Thymus (tissue), 11 donors: ENCODE data around the gene HES4. TPM values are rescaled to one million over a fixed set of nuclear protein-coding genes. Genes with fewer than 3 reads are reported as not detected.

Experiments used
- DNase-seq, 9 donors: peaks; one replicate each; pipeline ENCODE4 v3.0.0-alpha.2; 2013; ENCODE audit warnings: low spot score in 9 of 9, low read depth in 6 of 9, missing footprints in 1 of 9
- H3K27ac ChIP-seq, 2 donors: one replicate each; pipeline ENCODE4 v1.5.1; 2013; ENCODE audit warnings: control low read depth in 1 of 2, low read depth in 1 of 2, low read length in 1 of 2, mild to moderate bottlenecking in 1 of 2, moderate library complexity in 1 of 2
- H3K27me3 ChIP-seq, 2 donors: one replicate each; pipeline ENCODE4 v1.5.1; 2013; ENCODE audit warnings: low read length in 1 of 2; ENCODE audit not compliant: control insufficient read depth in 2 of 2, insufficient read depth in 1 of 2
- H3K36me3 ChIP-seq, 2 donors: one replicate each; pipeline ENCODE4 v1.5.1; 2013; ENCODE audit warnings: low read length in 1 of 2, mild to moderate bottlenecking in 1 of 2, moderate library complexity in 1 of 2; ENCODE audit not compliant: control insufficient read depth in 2 of 2, insufficient read depth in 2 of 2
- H3K4me1 ChIP-seq, 2 donors: one replicate each; pipeline ENCODE4 v1.5.1; 2013; ENCODE audit warnings: low read length in 2 of 2; ENCODE audit not compliant: control insufficient read depth in 2 of 2, insufficient read depth in 2 of 2
- H3K4me3 ChIP-seq, 2 donors: one replicate each; pipeline ENCODE4 v1.5.1; 2013; ENCODE audit warnings: low read length in 2 of 2, control low read depth in 1 of 2, mild to moderate bottlenecking in 1 of 2
- H3K9me3 ChIP-seq, 2 donors: one replicate each; pipeline ENCODE4 v1.5.1; 2013; ENCODE audit warnings: low read length in 1 of 2, mild to moderate bottlenecking in 1 of 2; ENCODE audit not compliant: control insufficient read depth in 2 of 2, insufficient read depth in 1 of 2
- WGBS: extraction: QIAGEN DNeasy Blood & Tissue Kit; methylation state at CpG from one replicate; pipeline ENCODE4 v1.1.7; 2013; 5-methylcytosine and 5-hydroxymethylcytosine counted together
- polyA plus RNA-seq: library from polyadenylated mRNA; stranded (reverse); fragments of 200-250 nt; gene quantifications from one replicate; pipeline ENCODE4 v1.2.3, GENCODE V29; 2013
- total RNA-seq: library from RNA; stranded (reverse); fragments of 120-200 nt; gene quantifications from one replicate; pipeline ENCODE4 v1.2.4, GENCODE V29; 2013
- donor health status: healthy.

Gene HES4
- total and polyA plus RNA-seq, 2 donors = 15.5 to 61.3 TPM

- H3K27me3 ChIP-seq = peaks cover 22 to 47% of the 10 kb centered on the region in 2 donors
- H3K27ac ChIP-seq = no peak overlapping the region
- 95% methylated on average over 16 of the region's 16 CpGs for WGBS
- no peaks in the 10 kb centered on the region for H3K9me3 ChIP-seq
- DNase-seq = no peak
- peaks cover 15 to 23% of the 10 kb centered on the region in 2 donors for H3K4me1 ChIP-seq
- H3K4me3 ChIP-seq = no peak overlapping the region
- H3K36me3 ChIP-seq = peaks cover 0 to 22% of the 10 kb centered on the region in 2 donors
Measured at GRCh38 chr1:963301-963651, 36.6 kb downstream of the HES4 start.

- H3K9me3 ChIP-seq = no peaks in the 10 kb centered on the region
- H3K4me1 ChIP-seq = peaks cover 17 to 26% of the 10 kb centered on the region in 2 donors
- peaks cover 0 to 22% of the 10 kb centered on the region in 2 donors for H3K36me3 ChIP-seq
- no peak for DNase-seq
- no peak overlapping the region for H3K27ac ChIP-seq
- WGBS = 96% methylated on average over 57 of the region's 57 CpGs
- peaks cover 17 to 40% of the 10 kb centered on the region in 2 donors for H3K27me3 ChIP-seq
- no peak overlapping the region for H3K4me3 ChIP-seq
Measured at GRCh38 chr1:962381-963300, 37.3 kb downstream of the HES4 start.

DNA sequence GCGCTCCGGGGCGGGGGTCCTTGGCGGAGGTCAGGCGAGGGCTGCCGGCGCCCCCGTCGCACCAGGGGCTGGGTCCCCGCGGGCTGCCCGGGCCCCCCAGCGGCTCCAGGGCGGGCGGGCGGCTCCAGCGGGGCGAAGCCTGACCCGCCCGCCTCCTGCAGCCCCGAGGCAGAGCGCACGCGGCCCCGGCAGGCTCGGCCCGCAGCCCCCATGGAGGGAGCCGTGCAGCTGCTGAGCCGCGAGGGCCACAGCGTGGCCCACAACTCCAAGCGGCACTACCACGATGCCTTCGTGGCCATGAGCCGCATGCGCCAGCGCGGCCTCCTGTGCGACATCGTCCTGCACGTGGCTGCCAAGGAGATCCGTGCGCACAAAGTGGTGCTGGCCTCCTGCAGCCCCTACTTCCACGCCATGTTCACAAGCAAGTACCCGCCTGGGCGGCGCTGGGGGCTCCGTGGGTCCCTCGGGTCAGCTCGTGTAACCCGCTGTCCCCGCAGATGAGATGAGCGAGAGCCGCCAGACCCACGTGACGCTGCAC, 38.7 kb downstream of the HES4 start:
- Histone ChIP-seq H3K4me1 (peaks cover 16 to 17% of the 10 kb centered on the region in 2 donors), H3K27ac (no peak overlapping the region), H3K4me3 (peak overlapping the region in 1 of 2 donors; percentile 92), H3K9me3 (no peaks in the 10 kb centered on the region), H3K36me3 (peaks cover 8 to 22% of the 10 kb centered on the region in 2 donors), H3K27me3 (peaks cover 9 to 26% of the 10 kb centered on the region in 2 donors)
- DNase-seq = no peak
- 42% methylated on average over 56 of the region's 56 CpGs for WGBS

GRCh38 chr1:960363-961131, 39.4 kb downstream of the HES4 start, which contains the start of gene KLHL17:
KLHL17 (plus strand) TSS chr1:960584; CDS start chr1:960694, 110 bp downstream.
- peak in 8 of 9 donors; percentile 42 to 86 (median 66) for DNase-seq
- Histone ChIP-seq H3K27me3 (peaks cover 5 to 20% of the 10 kb centered on the region in 2 donors), H3K36me3 (peaks cover 15 to 25% of the 10 kb centered on the region in 2 donors), H3K27ac (no peak within 1 kb of the TSS), H3K9me3 (no peaks in the 10 kb centered on the region), H3K4me3 (peak within 1 kb of the TSS; percentile 52 to 92), H3K4me1 (peaks cover 13 to 17% of the 10 kb centered on the region in 2 donors)
- WGBS = 1% methylated on average over 109 of the region's 109 CpGs

DNA sequence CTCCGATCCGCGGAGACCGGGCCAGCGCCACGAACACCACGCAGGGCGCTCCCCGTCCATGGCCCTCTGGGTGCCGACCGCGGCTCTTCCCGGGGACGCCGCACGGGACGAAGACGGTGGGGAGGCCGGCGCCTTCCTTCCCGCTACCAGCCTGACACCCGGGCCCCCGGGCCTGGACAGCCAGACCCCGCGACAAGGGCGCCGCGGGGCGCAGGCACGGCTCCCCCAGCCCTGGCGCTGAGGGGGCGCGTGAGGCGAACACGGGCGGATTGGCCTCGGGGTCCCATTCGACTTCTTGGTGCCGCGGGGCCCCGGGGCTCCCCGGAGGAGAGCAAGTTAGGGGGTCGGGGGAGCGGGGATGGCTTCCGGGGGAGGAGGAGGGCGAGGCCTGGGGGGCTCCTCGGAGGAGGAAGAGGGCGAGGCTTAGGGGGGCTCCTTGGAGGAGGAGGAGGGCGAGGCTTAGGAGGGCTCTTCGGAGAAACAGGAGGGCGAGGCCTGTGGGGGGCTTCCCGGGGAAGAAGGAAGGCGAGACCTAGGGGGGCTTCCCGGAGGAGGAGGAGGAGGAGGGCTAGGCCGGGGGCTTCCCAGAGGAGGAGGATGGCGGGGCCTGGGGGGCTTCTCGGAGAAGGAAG, 40.0 kb downstream of the HES4 start:
- H3K27ac ChIP-seq = no peak overlapping the region
- H3K36me3 ChIP-seq = peaks cover 22 to 32% of the 10 kb centered on the region in 2 donors
- no peaks in the 10 kb centered on the region for H3K9me3 ChIP-seq
- peak in 1 of 9 donors; percentile 25 for DNase-seq
- WGBS = 32% methylated on average over 57 of the region's 57 CpGs
- peaks cover 13 to 17% of the 10 kb centered on the region in 2 donors for H3K4me1 ChIP-seq
- peak overlapping the region; percentile 52 to 92 for H3K4me3 ChIP-seq
- H3K27me3 ChIP-seq = peaks cover 5 to 15% of the 10 kb centered on the region in 2 donors

DNA sequence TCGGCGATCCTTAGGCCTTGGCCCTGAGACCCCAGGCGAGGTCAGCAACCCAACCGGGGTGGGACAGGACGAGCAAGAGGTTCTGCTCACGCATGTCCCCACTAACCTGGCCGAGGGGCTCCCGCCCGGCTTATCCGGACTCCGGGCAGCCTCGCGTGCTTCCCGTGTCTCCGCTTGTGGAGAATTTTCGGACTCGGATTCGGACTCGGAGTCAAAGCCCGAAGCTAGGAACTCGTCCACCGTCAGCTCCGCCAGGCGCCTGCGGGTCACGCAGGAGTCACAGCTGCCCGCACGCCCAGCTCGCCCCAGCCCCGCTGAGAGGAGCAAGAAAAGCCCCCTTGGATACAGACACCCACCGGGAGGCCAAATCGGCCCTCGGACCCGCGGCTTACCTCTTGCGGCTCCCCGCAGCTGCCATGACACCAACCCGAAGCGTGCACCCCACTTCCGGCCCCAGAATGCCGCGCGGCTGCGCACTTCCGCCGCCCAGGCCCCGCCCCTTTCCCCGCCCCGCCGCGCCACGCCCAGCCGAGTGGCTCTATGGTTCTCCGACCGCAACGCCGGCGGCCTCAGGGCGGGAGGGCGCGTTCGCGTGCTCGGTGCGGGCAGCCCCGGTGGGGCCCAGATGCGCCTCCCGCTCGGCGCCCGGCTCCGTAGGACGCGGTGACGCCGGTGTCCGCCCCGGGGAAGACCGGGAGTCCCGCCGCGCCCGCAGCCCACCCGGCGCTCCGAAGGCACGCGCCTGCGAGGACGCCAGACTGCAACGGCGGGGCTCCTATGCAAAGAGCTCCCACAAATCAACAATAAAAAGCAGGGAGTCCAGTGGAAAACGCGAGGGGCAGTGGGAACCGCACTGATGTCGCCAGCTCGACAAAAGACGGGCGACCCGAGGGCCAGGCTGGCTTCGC, 40.8 kb downstream of the HES4 start, which contains the start of gene NOC2L:
Gene NOC2L (minus strand): TSS at position 434 of the 908 bp plus-strand sequence. CDS start 16 bp downstream, at position 418.
- peaks cover 29 to 38% of the 10 kb centered on the region in 2 donors for H3K36me3 ChIP-seq
- 8% methylated on average over 100 of the region's 101 CpGs for WGBS
- H3K27ac ChIP-seq = no peak within 1 kb of the TSS
- peaks cover 5 to 15% of the 10 kb centered on the region in 2 donors for H3K27me3 ChIP-seq
- DNase-seq = peak; percentile 55 to 94 (median 86)
- H3K4me3 ChIP-seq = peak within 1 kb of the TSS; percentile 67 to 92
- H3K9me3 ChIP-seq = no peaks in the 10 kb centered on the region
- peaks cover 13 to 17% of the 10 kb centered on the region in 2 donors for H3K4me1 ChIP-seq

- 93% methylated on average over 11 of the region's 11 CpGs for WGBS
- Histone ChIP-seq H3K27me3 (peaks cover 5 to 15% of the 10 kb centered on the region in 2 donors), H3K9me3 (no peaks in the 10 kb centered on the region), H3K27ac (no peak overlapping the region), H3K4me3 (no peak overlapping the region), H3K4me1 (peaks cover 13 to 17% of the 10 kb centered on the region in 2 donors), H3K36me3 (peaks cover 42 to 46% of the 10 kb centered on the region in 2 donors)
- no peak for DNase-seq
Measured at GRCh38 chr1:956636-957035, 43.3 kb downstream of the HES4 start.

DNA sequence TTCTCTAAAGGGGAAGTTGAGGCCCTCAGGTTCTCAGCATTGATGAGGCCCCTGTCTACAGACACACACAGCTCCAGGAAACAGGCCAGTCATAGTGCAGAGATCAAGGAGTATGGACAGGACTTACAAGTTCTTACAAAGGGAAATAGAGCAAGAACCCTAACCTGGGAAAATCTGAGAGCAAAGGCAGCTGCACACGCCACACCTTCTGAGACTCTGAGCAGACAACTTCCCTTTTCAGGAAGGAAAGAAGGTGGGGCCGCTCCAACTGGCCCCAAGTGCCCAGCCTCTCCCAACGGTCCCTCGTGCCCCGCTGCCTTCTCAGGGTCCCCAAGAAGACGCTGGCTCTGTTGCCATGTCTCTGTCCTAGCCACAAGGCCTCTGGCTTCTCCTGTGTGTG, 44.4 kb downstream of the HES4 start:
- Histone ChIP-seq H3K9me3 (no peaks in the 10 kb centered on the region), H3K4me3 (no peak overlapping the region), H3K27me3 (peaks cover 5 to 10% of the 10 kb centered on the region in 2 donors), H3K36me3 (peaks cover 53 to 55% of the 10 kb centered on the region in 2 donors), H3K4me1 (peaks cover 6 to 12% of the 10 kb centered on the region in 2 donors), H3K27ac (no peak overlapping the region)
- no peak for DNase-seq
- 66% methylated on average over 6 of the region's 6 CpGs for WGBS
